ENCODE data around the gene DNMT3B.
A peak's percentile ranks its signal among the peaks of the same experiment; 100 is the strongest.

The DNMT3B gene

DNA sequence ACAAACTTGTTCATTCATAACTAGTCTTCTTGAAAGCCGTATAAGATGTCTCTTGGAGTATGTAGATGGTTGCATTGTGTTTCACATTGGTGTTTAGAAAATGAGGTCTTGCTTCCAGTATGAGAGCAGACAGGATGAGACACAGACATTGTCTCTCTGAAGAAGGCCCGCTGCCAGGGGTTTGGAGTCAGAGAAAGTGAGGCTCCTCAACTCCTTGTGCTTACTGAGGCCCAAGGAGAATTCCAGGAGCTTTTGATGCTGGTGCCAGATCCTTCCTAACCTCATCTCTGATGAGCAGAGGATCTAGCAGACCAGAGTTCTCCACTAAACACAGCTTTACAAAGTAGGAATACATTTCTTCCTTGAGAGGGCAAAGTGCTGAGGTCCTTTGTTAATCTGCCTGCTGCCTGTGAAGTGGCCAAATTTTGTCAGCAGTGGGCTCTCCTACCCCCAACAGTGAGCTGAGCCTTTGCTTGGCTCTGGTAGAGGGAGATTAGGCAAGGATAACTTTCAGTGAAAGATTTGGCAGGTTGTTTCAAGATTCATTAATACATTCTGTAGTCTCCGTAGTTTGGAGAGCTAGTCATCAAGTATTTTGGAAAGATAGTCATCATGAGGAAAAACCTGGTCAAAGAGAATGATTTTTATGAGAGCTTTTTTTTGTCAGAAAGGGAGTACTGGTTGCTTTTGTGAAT lies 67.3 kb downstream of the DNMT3B start:
- TF ChIP-seq, protein P1, sequence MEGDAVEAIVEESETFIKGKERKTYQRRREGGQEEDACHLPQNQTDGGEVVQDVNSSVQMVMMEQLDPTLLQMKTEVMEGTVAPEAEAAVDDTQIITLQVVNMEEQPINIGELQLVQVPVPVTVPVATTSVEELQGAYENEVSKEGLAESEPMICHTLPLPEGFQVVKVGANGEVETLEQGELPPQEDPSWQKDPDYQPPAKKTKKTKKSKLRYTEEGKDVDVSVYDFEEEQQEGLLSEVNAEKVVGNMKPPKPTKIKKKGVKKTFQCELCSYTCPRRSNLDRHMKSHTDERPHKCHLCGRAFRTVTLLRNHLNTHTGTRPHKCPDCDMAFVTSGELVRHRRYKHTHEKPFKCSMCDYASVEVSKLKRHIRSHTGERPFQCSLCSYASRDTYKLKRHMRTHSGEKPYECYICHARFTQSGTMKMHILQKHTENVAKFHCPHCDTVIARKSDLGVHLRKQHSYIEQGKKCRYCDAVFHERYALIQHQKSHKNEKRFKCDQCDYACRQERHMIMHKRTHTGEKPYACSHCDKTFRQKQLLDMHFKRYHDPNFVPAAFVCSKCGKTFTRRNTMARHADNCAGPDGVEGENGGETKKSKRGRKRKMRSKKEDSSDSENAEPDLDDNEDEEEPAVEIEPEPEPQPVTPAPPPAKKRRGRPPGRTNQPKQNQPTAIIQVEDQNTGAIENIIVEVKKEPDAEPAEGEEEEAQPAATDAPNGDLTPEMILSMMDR (conservative IDR thresholded peaks at IDR 0.05; ENCODE audit: low read depth, low read length): no peak
- DNase-seq (ENCODE audit: low read depth): no peak
- H3K4me3 ChIP-seq (ENCODE audit: low read depth, low read length): no peak overlapping the region

DNA sequence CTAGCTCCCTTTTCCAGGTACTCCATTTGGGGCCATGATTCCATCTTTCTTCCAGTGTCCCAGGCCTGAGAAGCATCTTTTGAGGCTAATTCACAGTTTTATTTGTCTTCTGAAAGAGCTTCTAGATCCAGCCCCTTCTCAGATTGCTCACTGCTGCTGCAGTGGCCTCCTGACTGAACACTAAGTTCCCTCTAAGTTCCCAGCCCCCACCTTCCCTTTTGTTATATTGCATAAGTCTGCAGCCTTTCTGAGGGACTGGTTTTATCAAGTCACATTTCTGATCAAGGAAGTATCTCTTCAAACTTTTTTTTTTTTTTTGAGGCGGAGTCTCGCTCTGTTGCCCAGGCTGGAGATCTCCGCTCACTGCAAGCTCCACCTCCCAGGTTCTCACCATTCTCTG lies 68.3 kb downstream of the DNMT3B start:
- no peak overlapping the region for H3K4me3 ChIP-seq (ENCODE audit: low read depth, low read length)
- DNase-seq (ENCODE audit: low read depth): peak; percentile 87
- TF ChIP-seq, protein P1 (conservative IDR thresholded peaks at IDR 0.05; ENCODE audit: low read depth, low read length): no peak

DNA sequence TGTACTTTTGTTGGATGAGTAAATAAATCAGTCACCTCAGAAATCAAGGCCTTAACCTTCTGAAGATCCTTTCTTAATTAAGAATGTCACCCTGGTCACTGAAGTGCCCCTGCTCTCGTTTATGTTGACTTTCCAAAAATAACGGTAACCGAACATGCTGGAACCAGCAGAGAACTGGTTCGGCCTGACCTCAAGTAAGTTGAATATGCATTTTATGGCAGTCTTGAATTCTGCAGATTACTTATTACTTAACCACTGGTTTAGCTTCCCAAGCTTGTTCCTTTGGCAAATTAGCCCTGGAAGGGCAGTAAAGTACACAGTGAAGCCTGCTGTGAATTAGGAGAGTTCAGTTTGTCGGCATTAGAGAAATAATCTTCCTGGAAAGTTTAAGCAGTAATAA lies 69.8 kb downstream of the DNMT3B start:
- no peak overlapping the region for H3K4me3 ChIP-seq (ENCODE audit: low read depth, low read length)
- TF ChIP-seq, protein P1 (conservative IDR thresholded peaks at IDR 0.05; ENCODE audit: low read depth, low read length): no peak
- DNase-seq (ENCODE audit: low read depth): no peak

DNA sequence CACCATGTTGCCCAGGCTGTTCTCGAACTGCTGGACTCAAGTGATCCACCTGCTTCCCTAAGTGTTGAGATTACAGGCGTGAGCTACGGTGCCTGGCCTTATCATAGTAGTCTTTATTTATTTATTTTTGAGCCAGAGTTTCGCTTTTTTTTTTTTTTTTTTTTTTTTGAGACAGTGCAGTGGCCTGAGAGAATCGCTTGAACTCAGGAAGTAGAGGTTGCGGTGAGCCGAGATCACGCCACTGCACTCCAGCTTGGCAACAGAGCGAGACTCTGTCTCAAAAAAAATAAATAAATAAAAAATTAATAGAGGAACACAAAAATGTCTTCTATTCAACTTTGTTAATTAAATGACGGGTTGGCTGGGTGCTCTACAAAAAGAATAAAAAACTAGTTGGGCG lies 70.5 kb downstream of the DNMT3B start:
- no peak overlapping the region for H3K4me3 ChIP-seq (ENCODE audit: low read depth, low read length)
- TF ChIP-seq, protein P1 (conservative IDR thresholded peaks at IDR 0.05; ENCODE audit: low read depth, low read length): no peak
- DNase-seq (ENCODE audit: low read depth): no peak

DNA sequence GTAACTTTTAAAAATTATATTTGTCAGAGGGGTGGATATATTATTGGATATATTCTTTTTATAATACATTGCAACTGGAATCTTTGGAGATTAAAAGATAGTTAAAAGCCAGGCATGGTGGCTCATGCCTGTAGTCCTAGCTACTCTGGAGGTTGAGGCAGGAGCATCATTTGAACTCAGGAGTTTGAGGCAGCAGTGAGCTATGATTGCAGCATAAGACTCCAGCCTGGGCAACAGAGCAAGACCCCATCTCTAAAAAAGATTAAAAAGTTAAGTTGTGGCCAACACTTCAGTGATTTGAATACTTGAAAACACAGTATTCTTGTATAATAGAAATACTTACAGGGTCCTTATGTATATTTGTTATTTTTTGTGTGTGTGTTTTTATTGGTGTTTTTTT lies 72.8 kb downstream of the DNMT3B start:
- TF ChIP-seq, protein P1 (conservative IDR thresholded peaks at IDR 0.05; ENCODE audit: low read depth, low read length): no peak
- no peak for DNase-seq (ENCODE audit: low read depth)
- H3K4me3 ChIP-seq (ENCODE audit: low read depth, low read length): no peak overlapping the region

DNA sequence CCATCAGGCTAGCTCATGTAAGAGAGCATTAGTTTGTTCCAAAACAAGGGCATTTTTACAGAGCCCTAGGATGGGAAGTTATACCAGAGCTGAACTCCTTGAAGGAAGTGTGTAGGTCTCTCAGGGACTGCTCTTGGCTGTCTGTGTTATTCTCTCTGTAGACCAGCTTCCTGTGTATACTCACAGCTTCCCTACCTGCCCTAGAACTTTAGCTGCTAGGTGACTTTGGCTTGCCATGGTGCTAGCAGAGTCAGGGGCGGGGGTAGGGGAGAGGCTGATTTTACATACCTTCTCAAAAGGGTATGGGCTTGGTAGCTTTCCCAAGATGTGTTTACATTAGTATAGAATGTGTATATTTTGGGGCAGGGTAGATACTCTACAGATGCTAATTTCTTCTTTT lies 75.0 kb downstream of the DNMT3B start:
- H3K4me3 ChIP-seq (ENCODE audit: low read depth, low read length): no peak overlapping the region
- no peak for DNase-seq (ENCODE audit: low read depth)
- TF ChIP-seq, protein P1 (conservative IDR thresholded peaks at IDR 0.05; ENCODE audit: low read depth, low read length): no peak
